Choroid plexus epithelial cell (primary cell): ENCODE results near the gene BLOC1S6.

Experiments
- DNase-seq: peaks from one replicate; pipeline ENCODE4 v3.0.0-alpha.2; 2010; ENCODE audit warnings: low read depth
- H3K4me3 ChIP-seq: 2 replicates; pipeline ENCODE4 v1.5.1; 2011; ENCODE audit warnings: low read depth, mild to moderate bottlenecking, control low read depth, low read length, moderate library complexity
- TF ChIP-seq, protein P1 (sequence below): conservative IDR thresholded peaks from 2 replicates; pipeline ENCODE4 v1.5.1; 2011; ENCODE audit warnings: low read depth, mild to moderate bottlenecking, control low read depth, inconsistent platforms, low read length, moderate library complexity

BLOC1S6 gene

GRCh38 chr15:45606413-45606812 is 19.2 kb downstream of the BLOC1S6 start:
- TF ChIP-seq, protein P1, sequence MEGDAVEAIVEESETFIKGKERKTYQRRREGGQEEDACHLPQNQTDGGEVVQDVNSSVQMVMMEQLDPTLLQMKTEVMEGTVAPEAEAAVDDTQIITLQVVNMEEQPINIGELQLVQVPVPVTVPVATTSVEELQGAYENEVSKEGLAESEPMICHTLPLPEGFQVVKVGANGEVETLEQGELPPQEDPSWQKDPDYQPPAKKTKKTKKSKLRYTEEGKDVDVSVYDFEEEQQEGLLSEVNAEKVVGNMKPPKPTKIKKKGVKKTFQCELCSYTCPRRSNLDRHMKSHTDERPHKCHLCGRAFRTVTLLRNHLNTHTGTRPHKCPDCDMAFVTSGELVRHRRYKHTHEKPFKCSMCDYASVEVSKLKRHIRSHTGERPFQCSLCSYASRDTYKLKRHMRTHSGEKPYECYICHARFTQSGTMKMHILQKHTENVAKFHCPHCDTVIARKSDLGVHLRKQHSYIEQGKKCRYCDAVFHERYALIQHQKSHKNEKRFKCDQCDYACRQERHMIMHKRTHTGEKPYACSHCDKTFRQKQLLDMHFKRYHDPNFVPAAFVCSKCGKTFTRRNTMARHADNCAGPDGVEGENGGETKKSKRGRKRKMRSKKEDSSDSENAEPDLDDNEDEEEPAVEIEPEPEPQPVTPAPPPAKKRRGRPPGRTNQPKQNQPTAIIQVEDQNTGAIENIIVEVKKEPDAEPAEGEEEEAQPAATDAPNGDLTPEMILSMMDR = no peak
- no peak overlapping the region for H3K4me3 ChIP-seq
- no peak for DNase-seq

GRCh38 chr15:45606841-45607240 is 19.7 kb downstream of the BLOC1S6 start:
- TF ChIP-seq, protein P1 = no peak
- DNase-seq = no peak
- H3K4me3 ChIP-seq = no peak overlapping the region

GRCh38 chr15:45611305-45611704 is 24.1 kb downstream of the BLOC1S6 start:
- TF ChIP-seq, protein P1 = peak; percentile 48
- peak; percentile 49 for DNase-seq
- H3K4me3 ChIP-seq = no peak overlapping the region

DNA sequence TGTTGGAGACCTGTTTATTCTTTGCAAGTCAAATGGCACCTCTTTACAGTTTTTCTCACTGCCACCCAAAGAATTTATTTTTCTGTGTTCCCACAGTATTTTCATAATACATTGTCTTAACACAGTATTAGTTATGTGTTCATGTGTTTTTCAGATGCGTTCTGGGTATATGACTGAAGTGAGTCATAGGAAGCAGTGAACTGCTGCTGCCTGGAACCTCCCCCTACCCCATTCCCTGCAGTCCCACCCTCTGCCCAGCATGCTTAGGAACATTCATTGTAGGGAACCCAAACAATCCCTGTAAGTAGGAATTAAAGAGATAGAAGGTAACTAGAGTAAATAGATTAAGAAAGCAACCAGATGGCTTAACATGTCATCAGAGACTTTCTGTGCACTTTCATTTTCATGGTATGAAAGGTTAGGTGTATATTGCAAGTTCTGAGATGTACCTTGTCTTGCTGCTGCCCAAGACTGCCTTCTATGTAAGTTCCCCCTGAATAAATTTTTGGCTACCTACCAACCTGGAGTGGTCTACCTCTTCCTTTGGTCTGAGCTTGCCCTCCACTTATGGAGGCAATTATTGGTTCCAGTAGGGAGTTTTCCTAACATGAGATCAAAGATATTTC is 25.7 kb downstream of the BLOC1S6 start:
- no peak overlapping the region for H3K4me3 ChIP-seq
- TF ChIP-seq, protein P1 = no peak
- DNase-seq = peak; percentile 80

DNA sequence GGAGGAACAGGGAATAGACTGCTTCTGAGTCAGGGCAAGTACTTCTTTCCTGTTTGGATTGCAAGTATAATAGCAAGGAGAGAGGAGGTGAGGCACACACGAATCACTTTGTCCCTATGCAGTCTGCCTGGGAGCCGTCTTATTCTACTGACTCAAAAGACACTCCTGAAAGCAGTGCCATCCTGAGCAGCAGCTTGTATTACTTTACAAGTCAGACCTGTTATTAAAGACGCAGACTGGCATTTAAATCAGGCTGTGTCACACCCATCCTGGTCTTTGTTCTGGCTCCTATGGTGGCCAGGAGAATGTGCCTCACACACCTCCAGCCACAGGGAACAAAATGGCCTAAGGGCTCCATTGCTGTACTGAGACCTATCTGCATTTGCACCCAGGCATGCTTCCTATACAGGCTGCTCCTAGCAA is 29.7 kb downstream of the BLOC1S6 start:
- TF ChIP-seq, protein P1 = no peak
- no peak for DNase-seq
- H3K4me3 ChIP-seq = no peak overlapping the region

DNA sequence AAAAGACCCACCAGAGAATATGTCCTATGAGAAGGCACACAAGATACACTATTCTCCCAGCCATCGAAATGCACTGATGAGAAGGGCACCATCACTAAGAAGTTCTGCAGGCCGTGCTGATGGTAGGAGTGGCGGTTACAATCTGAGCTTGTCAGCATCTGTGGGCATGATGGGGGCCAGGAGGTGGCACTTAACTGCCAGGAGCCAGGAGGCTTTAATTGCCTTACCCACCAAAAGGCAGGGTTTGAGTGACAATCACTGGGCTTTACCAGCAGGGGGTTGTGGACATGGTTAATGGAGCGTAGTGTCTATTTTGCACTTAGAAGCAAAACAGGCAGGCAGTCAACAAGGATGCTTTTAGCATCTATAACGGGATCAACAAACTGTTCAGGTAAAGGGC is 31.6 kb downstream of the BLOC1S6 start:
- no peak overlapping the region for H3K4me3 ChIP-seq
- no peak for DNase-seq
- TF ChIP-seq, protein P1 = no peak

DNA sequence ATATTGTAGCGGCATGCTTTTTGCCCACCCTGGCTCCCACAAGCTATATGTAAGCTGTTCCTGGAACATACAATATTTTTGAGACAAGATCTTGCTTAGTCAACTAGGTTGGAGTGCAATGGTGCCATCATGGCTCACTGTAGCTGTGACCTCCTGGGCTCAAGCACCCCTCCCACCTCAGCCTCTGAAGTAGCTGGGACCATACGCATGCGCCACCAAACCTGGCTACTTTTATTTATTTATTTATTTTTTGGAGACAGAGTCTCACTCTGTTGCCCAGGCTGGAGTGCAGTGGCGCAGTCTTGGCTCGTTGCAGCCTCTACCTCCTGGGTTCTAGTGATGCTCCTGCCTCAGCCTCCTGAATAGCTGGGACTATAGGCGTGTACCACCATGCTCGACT is 41.0 kb downstream of the BLOC1S6 start:
- DNase-seq = no peak
- no peak overlapping the region for H3K4me3 ChIP-seq
- TF ChIP-seq, protein P1 = no peak
